ENCODE results near the gene SERGEF. TPM values are rescaled to one million over a fixed set of nuclear protein-coding genes. Genes with fewer than 3 reads are reported as not detected.

Gene SERGEF
- total and polyA plus RNA-seq, 2 of the 13 experiments (the other 11 are each of a cell fraction or from before 2014, with no cell fraction given), result 54.5 to 114 TPM

DNA sequence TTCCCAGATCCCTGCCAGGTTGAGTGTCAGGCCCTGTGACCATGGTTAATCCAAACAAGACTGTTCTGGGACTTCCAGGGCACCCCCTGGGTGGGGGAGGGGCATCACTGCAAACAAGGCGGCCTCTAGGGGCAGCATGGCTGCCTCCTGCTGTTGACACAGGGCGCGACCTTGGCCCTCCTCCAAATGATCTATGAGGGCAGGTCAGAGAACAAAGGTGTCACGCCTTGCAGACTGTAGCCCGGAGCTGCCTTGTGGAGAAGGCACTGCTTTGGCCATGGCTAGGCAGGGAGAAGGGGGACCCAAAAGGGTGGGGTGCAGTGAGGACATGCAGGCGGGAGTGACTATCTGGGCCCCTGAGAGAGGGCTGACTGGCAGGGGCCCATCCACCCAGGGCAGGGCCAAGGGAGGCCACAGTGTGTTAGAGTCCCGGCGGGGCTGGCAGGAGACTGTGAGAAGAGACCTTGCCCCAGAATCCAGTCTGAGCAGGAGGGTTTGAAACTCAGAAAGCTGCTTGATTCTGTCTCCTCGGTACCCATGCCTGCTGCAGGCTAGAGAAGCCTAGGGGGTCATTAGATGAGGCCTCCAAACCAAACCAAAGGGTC, 242.7 kb downstream of the SERGEF start (continued):
- TF ChIP-seq ZNF101 (CRISPR knock-in tag; IDR thresholded peaks at IDR 0.05; ENCODE audit: borderline replicate concordance, low read depth) (no peak), ZNF781 (CRISPR knock-in tag; IDR thresholded peaks at IDR 0.05; ENCODE audit: borderline replicate concordance, not compliant biosample characterization) (no peak), ZNF441 (CRISPR knock-in tag; IDR thresholded peaks at IDR 0.05; ENCODE audit: borderline replicate concordance) (0 out of 2 replicates have a peak, but pooled peaks have one; percentile 25), SRY (CRISPR knock-in tag; IDR thresholded peaks at IDR 0.05) (0 out of 2 replicates have a peak, but pooled peaks have one; percentile 37), ZNF629 (CRISPR knock-in tag; conservative IDR thresholded peaks at IDR 0.05) (peak; percentile 54; the same call in 1 of the 2 replicates), SMAD1 (CRISPR knock-in tag; IDR thresholded peaks at IDR 0.05; ENCODE audit: borderline replicate concordance, low read depth) (no peak), MTA3 (CRISPR knock-in tag; IDR thresholded peaks at IDR 0.05) (no peak), MYNN (CRISPR knock-in tag; IDR thresholded peaks at IDR 0.05; ENCODE audit: low read depth) (0 out of 2 replicates have a peak, but pooled peaks have one; percentile 49), ZNF766 (CRISPR knock-in tag; IDR thresholded peaks at IDR 0.05; ENCODE audit: borderline replicate concordance) (no peak), ZNF589 (CRISPR knock-in tag; conservative IDR thresholded peaks at IDR 0.05) (peak; percentile 81; the same call in 1 of the 2 replicates), ZFP36L1 (CRISPR knock-in tag; IDR thresholded peaks at IDR 0.05) (peak; percentile 88; the same call in 1 of the 2 replicates), THAP11 (CRISPR knock-in tag; IDR thresholded peaks at IDR 0.05) (peak; percentile 78), SALL2 (CRISPR knock-in tag; IDR thresholded peaks at IDR 0.05) (peak; percentile 68; the same call in 1 of the 2 replicates), POLR2AphosphoS2 (IDR thresholded peaks at IDR 0.05; ENCODE audit: low read depth, low read length) (no peak), SCMH1 (CRISPR knock-in tag; IDR thresholded peaks at IDR 0.05; ENCODE audit: borderline replicate concordance) (no peak), ZNF10 (CRISPR knock-in tag; IDR thresholded peaks at IDR 0.05; ENCODE audit: borderline replicate concordance, low read depth) (no peak), KDM1A (CRISPR knock-in tag; IDR thresholded peaks at IDR 0.05) (peak; percentile 82; the same call in 1 of the 2 replicates), ZNF660 (CRISPR knock-in tag; IDR thresholded peaks at IDR 0.05; ENCODE audit: borderline replicate concordance, low read depth) (no peak)
- TF ChIP-seq, protein P1, sequence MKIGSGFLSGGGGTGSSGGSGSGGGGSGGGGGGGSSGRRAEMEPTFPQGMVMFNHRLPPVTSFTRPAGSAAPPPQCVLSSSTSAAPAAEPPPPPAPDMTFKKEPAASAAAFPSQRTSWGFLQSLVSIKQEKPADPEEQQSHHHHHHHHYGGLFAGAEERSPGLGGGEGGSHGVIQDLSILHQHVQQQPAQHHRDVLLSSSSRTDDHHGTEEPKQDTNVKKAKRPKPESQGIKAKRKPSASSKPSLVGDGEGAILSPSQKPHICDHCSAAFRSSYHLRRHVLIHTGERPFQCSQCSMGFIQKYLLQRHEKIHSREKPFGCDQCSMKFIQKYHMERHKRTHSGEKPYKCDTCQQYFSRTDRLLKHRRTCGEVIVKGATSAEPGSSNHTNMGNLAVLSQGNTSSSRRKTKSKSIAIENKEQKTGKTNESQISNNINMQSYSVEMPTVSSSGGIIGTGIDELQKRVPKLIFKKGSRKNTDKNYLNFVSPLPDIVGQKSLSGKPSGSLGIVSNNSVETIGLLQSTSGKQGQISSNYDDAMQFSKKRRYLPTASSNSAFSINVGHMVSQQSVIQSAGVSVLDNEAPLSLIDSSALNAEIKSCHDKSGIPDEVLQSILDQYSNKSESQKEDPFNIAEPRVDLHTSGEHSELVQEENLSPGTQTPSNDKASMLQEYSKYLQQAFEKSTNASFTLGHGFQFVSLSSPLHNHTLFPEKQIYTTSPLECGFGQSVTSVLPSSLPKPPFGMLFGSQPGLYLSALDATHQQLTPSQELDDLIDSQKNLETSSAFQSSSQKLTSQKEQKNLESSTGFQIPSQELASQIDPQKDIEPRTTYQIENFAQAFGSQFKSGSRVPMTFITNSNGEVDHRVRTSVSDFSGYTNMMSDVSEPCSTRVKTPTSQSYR (CRISPR knock-in tag; IDR thresholded peaks at IDR 0.05; ENCODE audit: borderline replicate concordance), result peak; percentile 100
- TF ChIP-seq, protein P2, sequence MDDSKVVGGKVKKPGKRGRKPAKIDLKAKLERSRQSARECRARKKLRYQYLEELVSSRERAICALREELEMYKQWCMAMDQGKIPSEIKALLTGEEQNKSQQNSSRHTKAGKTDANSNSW (CRISPR knock-in tag; IDR thresholded peaks at IDR 0.05; ENCODE audit: borderline replicate concordance), result no peak
- TF ChIP-seq, protein P3, sequence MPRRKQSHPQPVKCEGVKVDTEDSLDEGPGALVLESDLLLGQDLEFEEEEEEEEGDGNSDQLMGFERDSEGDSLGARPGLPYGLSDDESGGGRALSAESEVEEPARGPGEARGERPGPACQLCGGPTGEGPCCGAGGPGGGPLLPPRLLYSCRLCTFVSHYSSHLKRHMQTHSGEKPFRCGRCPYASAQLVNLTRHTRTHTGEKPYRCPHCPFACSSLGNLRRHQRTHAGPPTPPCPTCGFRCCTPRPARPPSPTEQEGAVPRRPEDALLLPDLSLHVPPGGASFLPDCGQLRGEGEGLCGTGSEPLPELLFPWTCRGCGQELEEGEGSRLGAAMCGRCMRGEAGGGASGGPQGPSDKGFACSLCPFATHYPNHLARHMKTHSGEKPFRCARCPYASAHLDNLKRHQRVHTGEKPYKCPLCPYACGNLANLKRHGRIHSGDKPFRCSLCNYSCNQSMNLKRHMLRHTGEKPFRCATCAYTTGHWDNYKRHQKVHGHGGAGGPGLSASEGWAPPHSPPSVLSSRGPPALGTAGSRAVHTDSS (CRISPR knock-in tag; conservative IDR thresholded peaks at IDR 0.05), result no peak
- TF ChIP-seq, protein P4, sequence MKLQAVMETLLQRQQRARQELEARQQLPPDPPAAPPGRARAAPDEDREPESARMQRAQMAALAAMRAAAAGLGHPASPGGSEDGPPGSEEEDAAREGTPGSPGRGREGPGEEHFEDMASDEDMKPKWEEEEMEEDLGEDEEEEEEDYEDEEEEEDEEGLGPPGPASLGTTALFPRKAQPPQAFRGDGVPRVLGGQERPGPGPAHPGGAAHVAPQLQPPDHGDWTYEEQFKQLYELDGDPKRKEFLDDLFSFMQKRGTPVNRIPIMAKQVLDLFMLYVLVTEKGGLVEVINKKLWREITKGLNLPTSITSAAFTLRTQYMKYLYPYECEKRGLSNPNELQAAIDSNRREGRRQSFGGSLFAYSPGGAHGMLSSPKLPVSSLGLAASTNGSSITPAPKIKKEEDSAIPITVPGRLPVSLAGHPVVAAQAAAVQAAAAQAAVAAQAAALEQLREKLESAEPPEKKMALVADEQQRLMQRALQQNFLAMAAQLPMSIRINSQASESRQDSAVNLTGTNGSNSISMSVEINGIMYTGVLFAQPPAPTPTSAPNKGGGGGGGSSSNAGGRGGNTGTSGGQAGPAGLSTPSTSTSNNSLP (IDR thresholded peaks at IDR 0.05; ENCODE audit: low read depth, low read length), result peak; percentile 61; the same call in 1 of the 2 replicates
